Breast epithelium (tissue), 3 donors: ENCODE measurements around the gene PIGX.

Experiments
- CTCF ChIP-seq, 3 donors: fragments of 450-650 bp; IDR thresholded peaks; one replicate each; pipeline ENCODE4 v1.5.1; 2016 to 2017; ENCODE audit warnings: antibody characterized with exemption in 3 of 3, mild to moderate bottlenecking in 3 of 3, moderate library complexity in 3 of 3
- POLR2A ChIP-seq: fragments of 450-650 bp; IDR thresholded peaks from one replicate; pipeline ENCODE4 v1.6.1; 2016; ENCODE audit warnings: antibody characterized with exemption, mild to moderate bottlenecking, moderate library complexity

GRCh38 chr3:196739671-196740480 lies 27.7 kb downstream of the PIGX start, which contains the start of gene PAK2:
- TF ChIP-seq POLR2A (no peak), CTCF (IDR thresholded peaks at IDR 0.05) (no peak)
